SK-N-MC (cell line): ENCODE measurements around the gene GIPC3.
A peak's percentile ranks its signal among the peaks of the same experiment; 100 is the strongest.

ENCODE experiments used
- DNase-seq: peaks from one replicate; pipeline ENCODE4 v3.0.0-alpha.2; 2011; ENCODE audit warnings: low read depth, low spot score
- H3K27ac ChIP-seq: fragments of 200-600 bp; sonication (generic); 2 replicates; pipeline ENCODE4 v1.5.1; 2016; ENCODE audit warnings: mixed run types
- H3K36me3 ChIP-seq: fragments of 200-600 bp; sonication (generic); 2 replicates; pipeline ENCODE4 v1.6.1; 2017; ENCODE audit warnings: antibody characterized with exemption, low read length, mixed read lengths; ENCODE audit not compliant: insufficient read depth
- H3K4me3 ChIP-seq: fragments of 200-600 bp; sonication (generic); 2 replicates; pipeline ENCODE4 v1.5.1; 2016
- H3K9ac ChIP-seq: fragments of 200-600 bp; sonication (generic); 2 replicates; pipeline ENCODE4 v1.8.0; 2017; ENCODE audit warnings: mixed run types, mixed read lengths; ENCODE audit not compliant: insufficient read length
- H3K9me3 ChIP-seq: fragments of 200-600 bp; sonication (generic); 2 replicates; pipeline ENCODE4 v1.6.1; 2017; ENCODE audit warnings: low read depth, mild to moderate bottlenecking, antibody characterized with exemption, low read length, moderate library complexity, mixed read lengths
- EZH2 ChIP-seq: fragments of 200-600 bp; sonication (generic); IDR thresholded peaks from one replicate; pipeline ENCODE4 v1.6.1; 2017; ENCODE audit warnings: antibody characterized with exemption
- FOXP2 ChIP-seq: optimal IDR thresholded peaks from 2 replicates; pipeline ENCODE3; 2011; ENCODE audit warnings: mild to moderate bottlenecking, moderate library complexity; ENCODE audit not compliant: insufficient read depth; ENCODE audit errors: extremely low read length, control extremely low read depth
- POLR2AphosphoS5 ChIP-seq: IDR thresholded peaks from 2 replicates; pipeline ENCODE4 v1.6.1; 2012; ENCODE audit warnings: mild to moderate bottlenecking, low read depth, low read length, borderline replicate concordance

The GIPC3 gene

GRCh38 chr19:3572855-3573161, 12.5 kb upstream of the GIPC3 start, which contains the start of gene HMG20B:
HMG20B (plus strand) TSS chr19:3572944; CDS start chr19:3573310, 366 bp downstream.
- Histone ChIP-seq H3K36me3 (peaks cover 25% of the 10 kb centered on the region; the same call in 1 of the 2 replicates), H3K9me3 (no peaks in the 10 kb centered on the region), H3K27ac (peak within 1 kb of the TSS; percentile 79; the same call in 1 of the 2 replicates), H3K4me3 (peak within 1 kb of the TSS; percentile 97), H3K9ac (peak within 1 kb of the TSS; percentile 92)
- DNase-seq = no peak
- TF ChIP-seq POLR2AphosphoS5 (no peak), FOXP2 (no peak), EZH2 (no peak)

- Histone ChIP-seq H3K9me3 (no peaks in the 10 kb centered on the region), H3K27ac (peak overlapping the region; percentile 79; the same call in 1 of the 2 replicates), H3K36me3 (peaks cover 25% of the 10 kb centered on the region; the same call in 1 of the 2 replicates), H3K9ac (peak overlapping the region; percentile 92), H3K4me3 (peak overlapping the region; percentile 97)
- DNase-seq = no peak
- TF ChIP-seq FOXP2 (no peak), EZH2 (no peak), POLR2AphosphoS5 (peak; percentile 32; the same call in 1 of the 2 replicates)
Measured at GRCh38 chr19:3573162-3573857, 12.0 kb upstream of the GIPC3 start.

GRCh38 chr19:3573858-3574637, 11.2 kb upstream of the GIPC3 start:
- TF ChIP-seq FOXP2 = no peak
- peaks cover 25% of the 10 kb centered on the region; the same call in 1 of the 2 replicates for H3K36me3 ChIP-seq
- peak overlapping the region; percentile 92 for H3K9ac ChIP-seq
- DNase-seq = peak; percentile 79
- peak overlapping the region; percentile 97 for H3K4me3 ChIP-seq
- H3K27ac ChIP-seq = no peak overlapping the region
- no peaks in the 10 kb centered on the region for H3K9me3 ChIP-seq

- no peak overlapping the region for H3K4me3 ChIP-seq
- H3K27ac ChIP-seq = no peak overlapping the region
- no peak for DNase-seq
- no peak overlapping the region for H3K9ac ChIP-seq
- H3K9me3 ChIP-seq = no peaks in the 10 kb centered on the region
- TF ChIP-seq FOXP2 (no peak), EZH2 (no peak), POLR2AphosphoS5 (no peak)
- H3K36me3 ChIP-seq = peaks cover 25% of the 10 kb centered on the region; the same call in 1 of the 2 replicates
Measured at GRCh38 chr19:3575260-3575741, 10.0 kb upstream of the GIPC3 start.

GRCh38 chr19:3575949-3576673, 9.2 kb upstream of the GIPC3 start:
- no peak overlapping the region for H3K4me3 ChIP-seq
- H3K9me3 ChIP-seq = no peaks in the 10 kb centered on the region
- TF ChIP-seq EZH2 (no peak), POLR2AphosphoS5 (no peak), FOXP2 (no peak)
- peaks cover 25% of the 10 kb centered on the region; the same call in 1 of the 2 replicates for H3K36me3 ChIP-seq
- no peak for DNase-seq
- H3K27ac ChIP-seq = no peak overlapping the region
- H3K9ac ChIP-seq = no peak overlapping the region

- Histone ChIP-seq H3K36me3 (peaks cover 25% of the 10 kb centered on the region; the same call in 1 of the 2 replicates), H3K9ac (no peak overlapping the region), H3K9me3 (no peaks in the 10 kb centered on the region), H3K4me3 (no peak overlapping the region), H3K27ac (no peak overlapping the region)
- TF ChIP-seq EZH2 = no peak
- no peak for TF ChIP-seq FOXP2
- no peak for TF ChIP-seq POLR2AphosphoS5
- DNase-seq = no peak
Measured at GRCh38 chr19:3576696-3577443, 8.4 kb upstream of the GIPC3 start.

- DNase-seq = no peak
- no peak overlapping the region for H3K27ac ChIP-seq
- H3K9me3 ChIP-seq = no peaks in the 10 kb centered on the region
- H3K4me3 ChIP-seq = no peak overlapping the region
- H3K36me3 ChIP-seq = peaks cover 25% of the 10 kb centered on the region; the same call in 1 of the 2 replicates
- H3K9ac ChIP-seq = no peak overlapping the region
- no peak for TF ChIP-seq EZH2
- no peak for TF ChIP-seq FOXP2
- TF ChIP-seq POLR2AphosphoS5 = no peak
Measured at GRCh38 chr19:3577723-3578344, 7.4 kb upstream of the GIPC3 start.
